ENCODE measurements around the gene EHMT1.

Gene EHMT1

GRCh38 chr9:137741330-137741729, 122.5 kb downstream of the EHMT1 start:
- intact Hi-C loops (cut with DNase I; ENCODE audit: low total_unique reads) = no loop called here
- no peak for DNase-seq
- H3K27ac ChIP-seq = no peak overlapping the region
- H3K4me3 ChIP-seq = no peak overlapping the region
- H3K9me3 ChIP-seq = no peaks in the 10 kb centered on the region
- H3K4me1 ChIP-seq = peaks cover 0 to 6% (median 0%) of the 10 kb centered on the region in 4 donors
- H3K36me3 ChIP-seq = peaks cover 29 to 43% (median 30%) of the 10 kb centered on the region in 3 donors
- TF ChIP-seq CTCF (IDR thresholded peaks at IDR 0.05) = no peak
- no peaks in the 10 kb centered on the region for H3K27me3 ChIP-seq

DNA sequence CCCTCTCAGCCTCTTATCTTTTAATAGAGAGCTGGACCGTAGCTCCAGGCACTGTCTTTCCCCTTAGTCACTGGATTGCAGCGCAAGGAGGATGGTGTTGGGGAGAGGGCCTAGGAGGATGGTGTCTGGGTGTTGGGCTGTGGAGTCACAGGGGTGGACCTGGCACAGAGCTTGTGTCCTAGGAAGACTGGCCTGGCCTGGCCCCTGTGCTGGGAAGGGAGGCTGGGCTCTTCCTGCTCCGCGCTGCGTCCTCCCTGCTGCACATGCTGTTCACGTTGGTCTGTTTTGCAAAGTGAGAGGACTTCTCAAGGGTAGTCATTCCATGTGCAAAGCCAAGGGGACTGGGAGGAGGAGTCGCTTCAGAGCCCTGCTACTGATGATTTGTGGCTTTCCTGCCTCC, 123.9 kb downstream of the EHMT1 start:
- Histone ChIP-seq H3K4me3 (no peak overlapping the region), H3K27me3 (no peaks in the 10 kb centered on the region), H3K9me3 (no peaks in the 10 kb centered on the region), H3K27ac (no peak overlapping the region), H3K4me1 (peaks cover 0 to 6% (median 0%) of the 10 kb centered on the region in 4 donors), H3K36me3 (peaks cover 30 to 53% (median 43%) of the 10 kb centered on the region in 3 donors)
- DNase-seq = no peak
- no peak for TF ChIP-seq CTCF (IDR thresholded peaks at IDR 0.05)
- intact Hi-C loops (cut with DNase I; ENCODE audit: low total_unique reads) = no loop called here

GRCh38 chr9:137743695-137744094, 124.9 kb downstream of the EHMT1 start:
- no peak for TF ChIP-seq CTCF (IDR thresholded peaks at IDR 0.05)
- Histone ChIP-seq H3K9me3 (no peaks in the 10 kb centered on the region), H3K4me1 (peaks cover 0 to 7% (median 0%) of the 10 kb centered on the region in 4 donors), H3K27ac (no peak overlapping the region), H3K4me3 (no peak overlapping the region), H3K36me3 (peaks cover 30 to 55% (median 50%) of the 10 kb centered on the region in 3 donors), H3K27me3 (no peaks in the 10 kb centered on the region)
- intact Hi-C loops (cut with DNase I; ENCODE audit: low total_unique reads) = no loop called here
- DNase-seq = no peak

DNA sequence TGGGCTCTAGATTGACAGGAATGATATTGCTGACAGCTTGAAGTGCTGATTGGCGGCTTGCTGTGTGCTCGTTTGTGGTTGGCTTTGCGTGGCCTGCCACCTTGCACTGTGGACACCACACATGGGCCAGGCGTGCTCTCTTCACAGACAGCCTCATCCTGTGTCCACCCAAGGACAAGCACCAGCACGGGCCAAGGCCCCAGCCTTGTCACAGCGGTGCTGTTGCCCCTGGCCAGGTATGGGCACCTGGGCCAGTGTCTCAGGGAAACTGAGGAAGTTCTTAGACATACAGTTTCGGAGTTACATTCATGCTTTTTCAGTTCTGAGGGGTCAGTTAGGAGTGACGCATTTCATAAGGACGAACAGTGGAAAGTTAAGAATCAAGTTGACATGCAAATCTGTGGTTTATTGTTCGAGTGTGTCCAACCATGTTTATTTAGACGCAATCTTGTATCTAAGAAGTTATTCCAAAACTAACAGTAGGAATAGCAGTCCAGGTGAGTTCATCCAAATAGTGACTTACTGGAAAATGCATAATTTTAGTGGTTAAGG, 125.9 kb downstream of the EHMT1 start:
- DNase-seq = no peak
- H3K36me3 ChIP-seq = peaks cover 30 to 59% (median 50%) of the 10 kb centered on the region in 3 donors
- H3K27ac ChIP-seq = no peak overlapping the region
- intact Hi-C loops (cut with DNase I; ENCODE audit: low total_unique reads) = no loop called here
- H3K4me1 ChIP-seq = peaks cover 0 to 9% (median 0%) of the 10 kb centered on the region in 4 donors
- H3K9me3 ChIP-seq = no peaks in the 10 kb centered on the region
- no peaks in the 10 kb centered on the region for H3K27me3 ChIP-seq
- TF ChIP-seq CTCF (IDR thresholded peaks at IDR 0.05) = no peak
- H3K4me3 ChIP-seq = no peak overlapping the region

DNA sequence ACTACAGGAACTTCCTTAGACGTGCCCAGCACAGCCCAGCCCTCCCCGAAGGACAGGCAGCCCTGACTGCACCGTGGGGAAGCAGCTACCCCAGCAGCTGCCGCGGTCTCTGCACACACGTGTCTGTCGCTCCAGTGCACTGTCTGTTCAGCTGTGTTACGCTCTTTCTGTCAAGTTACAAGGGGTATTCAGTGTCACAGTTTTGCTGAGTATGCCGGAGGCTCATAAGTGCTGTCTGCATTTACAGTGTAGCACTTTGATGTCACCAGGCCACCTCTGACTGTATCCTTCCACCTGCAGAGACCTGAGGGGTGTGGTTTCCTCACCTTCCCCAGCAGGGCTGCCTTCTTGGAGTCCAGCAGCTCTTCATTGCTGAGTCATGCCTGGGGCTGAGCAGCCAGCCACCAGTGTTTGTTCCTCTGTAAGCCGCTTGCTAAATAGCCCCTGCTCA, 126.8 kb downstream of the EHMT1 start:
- no peaks in the 10 kb centered on the region for H3K27me3 ChIP-seq
- H3K9me3 ChIP-seq = no peaks in the 10 kb centered on the region
- intact Hi-C loops (cut with DNase I; ENCODE audit: low total_unique reads) = no loop called here
- peaks cover 30 to 59% (median 50%) of the 10 kb centered on the region in 3 donors for H3K36me3 ChIP-seq
- H3K4me1 ChIP-seq = peaks cover 0 to 3% (median 0%) of the 10 kb centered on the region in 4 donors
- TF ChIP-seq CTCF (IDR thresholded peaks at IDR 0.05) = no peak
- no peak overlapping the region for H3K4me3 ChIP-seq
- H3K27ac ChIP-seq = no peak overlapping the region
- no peak for DNase-seq

Measured in tibial artery (tissue), 4 donors.